Small intestine (tissue), 7 donors: ENCODE results near the gene ENOPH1. TPM values are rescaled to one million over a fixed set of nuclear protein-coding genes. Genes with fewer than 3 reads are reported as not detected.
"Not testable (repeated sequence)": the region's sequence is repeated elsewhere in the genome, so short reads cannot be mapped to it uniquely, and the experiment has no call there.

Source experiments
- DNase-seq, 2 donors: peaks; one replicate each; pipeline versions ENCODE4 v3.0.0 to v3.0.0-alpha.2; 2013
- FAIRE-seq: peaks from 2 replicates; lab custom pipeline; 2012; peaks lifted over from hg19 to GRCh38; lab: Jason Lieb, UNC
- H3K27ac ChIP-seq, 3 donors: one replicate each; pipeline ENCODE4 v1.5.1; 2013; ENCODE audit warnings: low read length in 2 of 3, mild to moderate bottlenecking in 2 of 3, control low read depth in 1 of 3, inconsistent platforms in 1 of 3, low read depth in 1 of 3, moderate library complexity in 1 of 3
- H3K27me3 ChIP-seq, 3 donors: one replicate each; pipeline ENCODE4 v1.6.1; 2013; ENCODE audit warnings: low read length in 3 of 3, inconsistent platforms in 1 of 3; ENCODE audit not compliant: control insufficient read depth in 3 of 3, insufficient read depth in 3 of 3
- H3K36me3 ChIP-seq, 3 donors: one replicate each; pipeline ENCODE4 v1.6.1; 2013; ENCODE audit warnings: low read length in 3 of 3, inconsistent platforms in 1 of 3, low read depth in 1 of 3, mild to moderate bottlenecking in 1 of 3, moderate library complexity in 1 of 3; ENCODE audit not compliant: control insufficient read depth in 3 of 3, insufficient read depth in 2 of 3
- H3K4me1 ChIP-seq, 3 donors: one replicate each; pipeline ENCODE4 v1.6.1; 2013; ENCODE audit warnings: low read length in 2 of 3, inconsistent platforms in 1 of 3, low read depth in 1 of 3, mild to moderate bottlenecking in 1 of 3, moderate library complexity in 1 of 3; ENCODE audit not compliant: control insufficient read depth in 3 of 3, insufficient read depth in 2 of 3
- H3K4me3 ChIP-seq, 3 donors: one replicate each; pipeline ENCODE4 v1.5.1; 2013; ENCODE audit warnings: low read length in 3 of 3, control low read depth in 1 of 3, inconsistent platforms in 1 of 3, low read depth in 1 of 3, mild to moderate bottlenecking in 1 of 3, moderate library complexity in 1 of 3
- H3K9me3 ChIP-seq, 2 donors: one replicate each; pipeline ENCODE4 v1.6.1; 2013; ENCODE audit warnings: low read depth in 1 of 2, low read length in 1 of 2; ENCODE audit not compliant: control insufficient read depth in 2 of 2, insufficient read depth in 1 of 2
- WGBS, 3 donors: extraction: QIAGEN DNeasy Blood & Tissue Kit; methylation state at CpG; one replicate each; pipeline ENCODE4 v1.1.7; 2013; 5-methylcytosine and 5-hydroxymethylcytosine counted together
- polyA plus RNA-seq, 4 donors: library from polyadenylated mRNA; stranded (reverse) in 3 of 4; unstranded in 1 of 4; fragments of 200-250 nt in 3 of 4; fragments of 120-200 nt in 1 of 4; gene quantifications; one replicate each; pipeline versions ENCODE4 v1.2.1 to v1.2.3, GENCODE V29; 2013
- donor health status: healthy with polysubstance abuse.
- donor health status: control.
- donor health status: control.
- donor health status: Bipolar disorder and iron deficiency.
- donor health status: healthy.

Gene ENOPH1
- polyA plus RNA-seq, 4 donors, result 25.3 to 45.8 (median 37.7) TPM

DNA sequence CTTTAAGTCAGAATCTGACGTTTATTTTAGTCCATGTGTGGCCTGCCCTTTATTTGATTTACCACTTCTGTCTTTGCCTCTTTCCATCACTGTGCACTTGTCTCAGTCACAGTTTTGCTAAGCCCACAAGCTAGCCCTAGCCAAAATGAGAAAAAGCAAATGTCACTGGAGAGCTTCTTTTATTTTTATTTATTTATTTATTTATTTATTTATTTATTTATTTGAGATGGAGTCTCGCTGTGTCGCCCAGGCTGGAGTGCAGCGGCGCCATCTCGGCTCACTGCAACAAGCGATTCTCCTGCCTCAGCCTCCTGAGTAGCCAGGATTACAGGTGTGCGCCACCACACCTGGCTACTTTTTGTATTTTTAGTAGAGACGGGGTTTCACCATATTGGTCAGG, 40.3 kb upstream of the ENOPH1 start:
- DNase-seq, result not testable (repeated sequence)
- 85 to 89% (median 86%) methylated on average over 9 of the region's 9 CpGs for WGBS, 3 donors

DNA sequence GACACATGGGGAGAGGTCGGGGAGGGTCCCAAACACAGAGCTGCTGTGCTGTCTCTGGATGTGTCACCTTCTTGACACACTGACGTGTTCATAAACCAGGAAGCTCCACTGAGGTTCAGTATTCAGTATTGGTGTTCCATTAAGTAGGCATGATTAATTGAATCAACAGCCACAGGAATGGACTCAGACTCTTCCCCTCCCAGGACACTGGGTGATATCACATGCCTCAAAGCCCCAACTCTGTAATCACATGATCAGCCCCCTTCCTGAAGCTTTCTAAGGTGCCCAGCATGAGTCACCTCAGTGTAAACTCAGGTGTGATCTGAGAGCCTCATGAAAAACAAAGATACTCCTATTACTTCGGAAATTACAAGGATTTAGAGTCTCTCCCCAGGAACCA, 35.5 kb upstream of the ENOPH1 start:
- no peak overlapping the region for H3K27ac ChIP-seq
- H3K4me1 ChIP-seq, result no peaks in the 10 kb centered on the region
- FAIRE-seq (no peak), DNase-seq (peak in 1 of 2 donors; percentile 29)
- no peaks in the 10 kb centered on the region for H3K36me3 ChIP-seq
- no peaks in the 10 kb centered on the region for H3K9me3 ChIP-seq
- no peaks in the 10 kb centered on the region for H3K27me3 ChIP-seq
- WGBS, 3 donors, result 59 to 78% (median 70%) methylated on average over 3 of the region's 3 CpGs
- H3K4me3 ChIP-seq, result no peak overlapping the region

More for the DNA sequence above, 40.3 kb upstream of the ENOPH1 start:
- FAIRE-seq, H3K4me1 ChIP-seq, H3K27me3 ChIP-seq, H3K9me3 ChIP-seq, H3K27ac ChIP-seq, H3K36me3 ChIP-seq, H3K4me3 ChIP-seq: not testable (repeated sequence)

DNA sequence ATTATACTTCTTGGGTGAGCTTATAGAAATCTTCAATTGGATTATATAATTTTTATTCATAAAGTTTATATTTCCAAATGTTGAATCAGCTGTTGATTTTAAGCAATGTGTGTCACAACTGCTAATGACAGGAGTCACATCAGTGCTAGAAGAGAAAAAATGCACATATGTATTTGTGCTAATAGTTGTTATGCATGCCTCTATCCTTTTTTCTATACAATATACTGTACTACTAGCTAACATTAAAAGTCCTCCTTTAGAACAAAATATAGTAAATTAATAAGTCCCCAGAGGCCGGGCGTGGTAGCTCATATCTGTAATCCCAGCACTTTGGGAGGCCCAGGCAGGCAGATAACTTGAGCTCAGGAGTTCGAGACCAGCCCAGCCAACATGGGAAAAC, 32.9 kb upstream of the ENOPH1 start:
- Histone ChIP-seq H3K27ac (no peak overlapping the region), H3K9me3 (no peaks in the 10 kb centered on the region), H3K4me1 (no peaks in the 10 kb centered on the region), H3K4me3 (no peak overlapping the region), H3K36me3 (no peaks in the 10 kb centered on the region), H3K27me3 (no peaks in the 10 kb centered on the region)
- DNase-seq, result no peak
- FAIRE-seq, result no peak
- 72 to 91% (median 80%) methylated on average over 3 of the region's 3 CpGs for WGBS, 3 donors

DNA sequence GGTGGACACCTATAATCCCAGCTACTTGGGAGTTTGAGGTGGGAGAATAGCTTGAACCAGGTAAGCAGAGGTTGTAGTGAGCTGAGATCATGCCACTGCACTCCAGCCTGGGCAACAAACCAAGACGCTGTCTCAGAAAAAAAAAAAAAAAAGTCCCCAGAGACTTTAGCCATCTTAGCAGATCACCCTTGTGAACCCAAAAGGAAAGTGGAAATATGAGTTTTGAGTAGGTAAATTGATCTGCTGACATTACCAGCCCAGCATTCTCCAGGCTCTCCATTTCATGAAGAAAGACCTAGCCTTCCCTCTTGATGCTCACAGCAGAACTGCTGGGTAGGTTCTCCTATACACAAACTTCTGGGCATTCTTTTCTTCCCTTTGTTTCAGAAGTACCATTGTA, 32.1 kb upstream of the ENOPH1 start:
- H3K27me3 ChIP-seq, result no peaks in the 10 kb centered on the region
- no peak overlapping the region for H3K4me3 ChIP-seq
- no peaks in the 10 kb centered on the region for H3K9me3 ChIP-seq
- WGBS, 3 donors, result 58 to 67% (median 67%) methylated on average over 1 of the region's 1 CpG
- no peak for FAIRE-seq
- no peak for DNase-seq
- H3K36me3 ChIP-seq, result no peaks in the 10 kb centered on the region
- no peak overlapping the region for H3K27ac ChIP-seq
- H3K4me1 ChIP-seq, result no peaks in the 10 kb centered on the region

DNA sequence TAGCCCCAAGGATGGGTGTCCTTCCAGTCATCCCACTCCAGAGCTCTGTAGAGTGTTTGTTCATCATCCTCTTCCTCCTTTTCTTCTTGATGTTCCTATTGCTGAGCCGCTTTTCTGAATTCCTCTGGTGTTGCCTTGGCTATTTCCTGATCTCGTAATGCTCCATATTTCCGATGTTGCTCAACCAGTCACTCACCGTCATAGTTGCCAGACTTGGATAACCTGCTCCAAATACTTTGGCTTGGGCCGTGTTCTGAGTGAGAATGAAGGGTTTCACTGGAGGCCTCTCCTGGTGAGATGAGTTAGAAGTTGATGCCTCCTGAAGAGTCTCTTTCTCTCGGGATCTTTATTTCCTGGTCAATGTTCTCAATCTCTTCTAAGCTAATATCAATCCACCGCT, 28.8 kb upstream of the ENOPH1 start:
- 93 to 96% (median 94%) methylated on average over 7 of the region's 7 CpGs for WGBS, 3 donors
- Histone ChIP-seq H3K4me1 (no peaks in the 10 kb centered on the region), H3K27me3 (no peaks in the 10 kb centered on the region), H3K36me3 (no peaks in the 10 kb centered on the region), H3K9me3 (no peaks in the 10 kb centered on the region), H3K27ac (no peak overlapping the region), H3K4me3 (no peak overlapping the region)
- DNase-seq (no peak), FAIRE-seq (no peak)

DNA sequence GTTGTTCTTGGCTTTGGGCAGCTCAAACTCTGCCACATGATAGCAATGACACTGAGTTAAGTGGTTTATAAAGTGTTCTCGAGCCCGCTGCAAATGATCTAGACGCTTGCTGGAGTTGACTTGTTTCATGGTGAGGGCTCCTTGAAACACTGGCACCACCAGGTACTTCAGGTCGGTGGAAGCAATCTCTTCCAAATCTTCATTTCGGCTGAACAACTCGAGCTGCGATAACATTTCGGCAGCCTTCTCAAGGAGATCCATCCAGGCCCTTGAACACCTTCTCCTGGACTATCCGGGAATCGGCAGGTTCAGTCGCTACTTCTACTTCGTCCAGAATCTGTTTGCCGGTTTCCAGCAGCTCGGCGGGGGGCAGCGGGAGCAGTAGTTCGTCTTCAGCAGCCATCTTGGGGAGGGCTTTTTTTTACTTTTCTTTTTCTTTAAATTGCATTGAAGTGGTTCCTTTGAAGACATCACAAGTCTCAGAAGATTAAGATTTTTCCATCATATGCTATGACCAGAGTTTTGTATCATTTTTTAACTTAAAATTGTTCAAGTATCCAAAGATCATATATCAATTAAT, 28.1 kb upstream of the ENOPH1 start:
- DNase-seq (no peak), FAIRE-seq (no peak)
- no peak overlapping the region for H3K27ac ChIP-seq
- 94 to 96% (median 94%) methylated on average over 17 of the region's 17 CpGs for WGBS, 3 donors
- no peaks in the 10 kb centered on the region for H3K36me3 ChIP-seq
- no peak overlapping the region for H3K4me3 ChIP-seq
- no peaks in the 10 kb centered on the region for H3K27me3 ChIP-seq
- H3K4me1 ChIP-seq, result no peaks in the 10 kb centered on the region
- no peaks in the 10 kb centered on the region for H3K9me3 ChIP-seq

DNA sequence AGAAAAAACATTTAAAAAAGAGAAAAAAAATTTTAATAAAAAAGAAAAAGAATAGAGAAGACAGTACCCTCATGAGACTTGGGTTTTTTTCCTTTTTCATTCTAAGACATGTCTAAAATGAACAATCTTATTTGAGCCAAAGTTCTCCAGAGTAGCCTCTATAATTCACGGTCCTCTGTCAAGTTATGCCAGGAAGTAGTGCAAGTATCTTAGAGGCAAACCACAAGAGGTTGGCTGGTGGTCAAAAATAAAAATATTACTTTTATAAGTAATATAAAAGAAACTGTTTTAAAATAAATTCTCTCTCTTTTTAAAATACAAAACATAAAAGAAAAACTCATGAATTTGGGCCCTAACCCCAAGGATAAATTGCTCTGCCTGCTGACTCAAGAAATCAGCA, 26.7 kb upstream of the ENOPH1 start:
- Histone ChIP-seq H3K9me3 (no peaks in the 10 kb centered on the region), H3K27me3 (no peaks in the 10 kb centered on the region), H3K36me3 (no peaks in the 10 kb centered on the region), H3K27ac (no peak overlapping the region), H3K4me3 (no peak overlapping the region), H3K4me1 (no peaks in the 10 kb centered on the region)
- DNase-seq, result no peak
- no peak for FAIRE-seq
- WGBS, 3 donors, result 68 to 94% (median 71%) methylated on average over 1 of the region's 1 CpG

DNA sequence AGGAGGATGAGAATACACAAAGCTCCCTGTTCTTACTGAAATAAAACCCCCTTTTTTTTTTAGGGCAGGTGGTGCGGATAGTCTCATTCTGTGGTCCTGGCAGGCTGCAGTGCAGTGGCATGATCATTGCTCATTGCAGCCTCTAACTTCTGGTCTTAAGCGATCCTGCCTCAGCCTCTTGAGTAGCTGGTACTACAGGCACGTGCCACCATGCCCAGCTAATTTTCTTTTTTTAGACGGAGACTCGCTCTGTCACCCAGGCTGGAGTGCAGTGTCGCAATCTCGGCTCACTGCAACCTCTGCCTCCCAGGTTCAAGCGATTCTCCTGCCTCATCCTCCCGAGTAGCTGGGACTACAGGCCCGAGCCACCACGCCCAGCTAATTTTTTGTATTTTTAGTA, 15.3 kb upstream of the ENOPH1 start:
- not testable (repeated sequence) for H3K36me3 ChIP-seq, H3K4me3 ChIP-seq, H3K27me3 ChIP-seq, H3K9me3 ChIP-seq, H3K27ac ChIP-seq, DNase-seq, FAIRE-seq, H3K4me1 ChIP-seq
- 89 to 93% (median 90%) methylated on average over 11 of the region's 11 CpGs for WGBS, 3 donors

DNA sequence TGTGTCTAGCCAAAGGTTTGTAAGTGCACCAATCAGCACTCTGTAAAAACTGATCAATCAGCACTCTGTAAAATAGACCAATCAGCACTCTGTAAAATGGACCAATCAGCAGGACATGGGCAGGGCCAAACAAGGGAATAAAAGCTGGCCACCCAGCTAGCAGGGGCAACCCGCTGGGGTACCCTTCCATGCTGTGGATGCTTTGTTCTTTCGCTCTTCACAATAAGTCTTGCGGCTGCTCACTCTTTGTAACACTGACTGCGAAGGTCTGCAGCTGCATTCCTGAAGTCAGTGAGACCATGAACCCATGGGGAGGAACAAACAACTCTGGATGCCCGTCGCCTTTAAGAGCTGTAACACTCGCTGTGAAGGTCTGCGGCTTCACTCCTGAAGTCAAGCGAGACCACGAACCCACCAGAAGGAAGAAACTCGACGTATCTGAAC, 14.4 kb upstream of the ENOPH1 start:
- Histone ChIP-seq H3K36me3 (no peaks in the 10 kb centered on the region), H3K27ac (no peak overlapping the region), H3K9me3 (no peaks in the 10 kb centered on the region), H3K4me3 (no peak overlapping the region), H3K4me1 (no peaks in the 10 kb centered on the region), H3K27me3 (no peaks in the 10 kb centered on the region)
- WGBS, 3 donors, result 77 to 82% (median 79%) methylated on average over 12 of the region's 12 CpGs
- DNase-seq (no peak), FAIRE-seq (no peak)
